Loucy (cell line): ENCODE measurements around the gene TBX18.

Source experiments
- H2AFZ ChIP-seq: fragments of 200-600 bp; sonication (generic); 2 replicates; pipeline ENCODE4 v1.6.0; 2016; ENCODE audit warnings: antibody characterized with exemption, mild to moderate bottlenecking, low read length, moderate library complexity
- H3F3A ChIP-seq: fragments of 200-600 bp; 2 replicates; pipeline ENCODE4 v1.6.0; 2016; ENCODE audit warnings: antibody characterized with exemption, low read depth, mild to moderate bottlenecking
- H3K27me3 ChIP-seq: fragments of 200-600 bp; sonication (generic); 2 replicates; pipeline ENCODE4 v1.6.1; 2014; ENCODE audit warnings: low read length, mild to moderate bottlenecking; ENCODE audit not compliant: insufficient read depth, poor library complexity, severe bottlenecking
- H3K36me3 ChIP-seq: fragments of 200-600 bp; sonication (generic); 2 replicates; pipeline ENCODE4 v1.6.1; 2016; ENCODE audit warnings: low read length; ENCODE audit not compliant: insufficient read depth
- H3K4me1 ChIP-seq: fragments of 200-600 bp; sonication (generic); 2 replicates; pipeline ENCODE4 v1.5.1; 2014; ENCODE audit warnings: low read length, mild to moderate bottlenecking; ENCODE audit not compliant: insufficient read depth, poor library complexity, severe bottlenecking
- H3K4me2 ChIP-seq: fragments of 200-600 bp; sonication (generic); 2 replicates; pipeline ENCODE4 v1.6.0; 2014; ENCODE audit warnings: antibody characterized with exemption, low read length, low read depth, mild to moderate bottlenecking; ENCODE audit not compliant: poor library complexity, severe bottlenecking
- H3K4me3 ChIP-seq: fragments of 200-600 bp; sonication (generic); 2 replicates; pipeline ENCODE4 v1.5.1; 2014; ENCODE audit warnings: low read length, mild to moderate bottlenecking, mixed read lengths; ENCODE audit not compliant: poor library complexity, severe bottlenecking
- H3K79me2 ChIP-seq: fragments of 200-600 bp; sonication (generic); 2 replicates; pipeline ENCODE4 v1.6.1; 2014; ENCODE audit warnings: low read length; ENCODE audit not compliant: insufficient read depth
- H3K9ac ChIP-seq: fragments of 200-600 bp; sonication (generic); 2 replicates; pipeline ENCODE4 v1.6.0; 2014; ENCODE audit warnings: mild to moderate bottlenecking, low read depth, low read length, moderate library complexity; ENCODE audit not compliant: poor library complexity, severe bottlenecking
- H3K9me2 ChIP-seq: fragments of 200-600 bp; sonication (generic); replicated peaks from 2 replicates; pipeline ENCODE4 v1.6.1; 2016; ENCODE audit warnings: low read depth, low read length, mixed read lengths
- H3K9me3 ChIP-seq: fragments of 200-600 bp; sonication (generic); 2 replicates; pipeline ENCODE4 v1.6.1; 2014; ENCODE audit warnings: mild to moderate bottlenecking, antibody characterized with exemption, low read length, low read depth; ENCODE audit not compliant: insufficient read depth
- H4K20me1 ChIP-seq: fragments of 200-600 bp; sonication (generic); 2 replicates; pipeline ENCODE4 v1.6.0; 2014; ENCODE audit warnings: antibody characterized with exemption, low read length, mild to moderate bottlenecking; ENCODE audit not compliant: insufficient read depth, poor library complexity, severe bottlenecking
- CTCF ChIP-seq: fragments of 200-600 bp; sonication (generic); conservative IDR thresholded peaks from 2 replicates; pipeline ENCODE4 v1.5.1; 2014; ENCODE audit warnings: mild to moderate bottlenecking, antibody characterized with exemption, low read length
- EZH2phosphoT487 ChIP-seq: fragments of 200-600 bp; IDR thresholded peaks from 2 replicates; pipeline ENCODE4 v1.6.1; 2018; ENCODE audit warnings: antibody characterized with exemption, mild to moderate bottlenecking, moderate library complexity, borderline replicate concordance

The TBX18 gene

GRCh38 chr6:84667252-84668213, 96.9 kb downstream of the TBX18 start:
- H2AFZ ChIP-seq, result no peak overlapping the region

GRCh38 chr6:84665401-84665800, 99.0 kb downstream of the TBX18 start:
- Histone ChIP-seq H3K4me2 (no peak overlapping the region), H3K79me2 (no peaks in the 10 kb centered on the region), H3F3A (no peaks in the 10 kb centered on the region), H3K27me3 (no peaks in the 10 kb centered on the region), H4K20me1 (no peaks in the 10 kb centered on the region), H2AFZ (no peak overlapping the region), H3K4me1 (peaks cover 16% of the 10 kb centered on the region), H3K9me3 (no peaks in the 10 kb centered on the region), H3K36me3 (no peaks in the 10 kb centered on the region), H3K9me2 (no peaks in the 10 kb centered on the region), H3K9ac (no peak overlapping the region), H3K4me3 (no peak overlapping the region)
- TF ChIP-seq EZH2phosphoT487, result no peak
- TF ChIP-seq CTCF, result no peak

More at GRCh38 chr6:84667252-84668213, 96.9 kb downstream of the TBX18 start:
- Histone ChIP-seq H3K36me3 (no peaks in the 10 kb centered on the region), H4K20me1 (no peaks in the 10 kb centered on the region), H3K9ac (no peak overlapping the region), H3F3A (no peaks in the 10 kb centered on the region), H3K9me3 (no peaks in the 10 kb centered on the region), H3K4me2 (peak overlapping the region; percentile 20), H3K4me3 (no peak overlapping the region), H3K27me3 (no peaks in the 10 kb centered on the region), H3K79me2 (no peaks in the 10 kb centered on the region), H3K9me2 (no peaks in the 10 kb centered on the region), H3K4me1 (peaks cover 16% of the 10 kb centered on the region)
- TF ChIP-seq EZH2phosphoT487, result no peak
- no peak for TF ChIP-seq CTCF

- Histone ChIP-seq H3K9me3 (no peaks in the 10 kb centered on the region), H3K36me3 (no peaks in the 10 kb centered on the region), H3K9me2 (no peaks in the 10 kb centered on the region), H3K9ac (no peak overlapping the region), H3F3A (no peaks in the 10 kb centered on the region), H2AFZ (no peak overlapping the region), H3K4me1 (peaks cover 16% of the 10 kb centered on the region), H3K79me2 (no peaks in the 10 kb centered on the region), H3K4me3 (no peak overlapping the region), H3K27me3 (no peaks in the 10 kb centered on the region), H3K4me2 (no peak overlapping the region), H4K20me1 (no peaks in the 10 kb centered on the region)
- TF ChIP-seq EZH2phosphoT487 (no peak), CTCF (no peak)
These were observed 100.5 kb downstream of the TBX18 start for GRCh38 chr6:84663866-84664265.
